ENCODE measurements around the gene KLF14. TPM values are rescaled to one million over a fixed set of nuclear protein-coding genes. Genes with fewer than 3 reads are reported as not detected.
"Not testable (repeated sequence)": the region's sequence is repeated elsewhere in the genome, so short reads cannot be mapped to it uniquely, and the experiment has no call there.

Gene KLF14
- polyA plus RNA-seq (2011; rRNA removed), result not detected in 2 replicates
- polyA minus RNA-seq (2011; rRNA and poly(A)+ RNA removed), result 0.05 TPM in 1 of 2 replicates, not detected in the other

- peaks cover 59% of the 10 kb centered on the region for H3K27me3 ChIP-seq (ENCODE audit: control insufficient read depth, insufficient read depth, low read length)
- no peak for DNase-seq (ENCODE audit: low read depth, low spot score)
- H3K4me3 ChIP-seq (ENCODE audit: low read depth, low read length), result peak within 1 kb of the TSS; percentile 60
- no peak within 1 kb of the TSS for H3K27ac ChIP-seq (ENCODE audit: low read depth, low read length)
- POLR2A ChIA-PET, result no interaction called here
- peaks cover 24% of the 10 kb centered on the region for H3K9me3 ChIP-seq (ENCODE audit: control insufficient read depth, insufficient read depth, low read length)
- no peak for TF ChIP-seq CTCF (IDR thresholded peaks at IDR 0.05; ENCODE audit: low read depth, low read length)
- CTCF ChIA-PET, result interaction anchor here (0.7 to 1.0 kb wide), 2 partner anchors 11 to 98 kb away, joined by 3 to 4 read pairs; no protein-coding TSS in a partner anchor
These were observed at the start of gene KLF14 for GRCh38 chr7:130733931-130734814. Gene KLF14 (minus strand): TSS chr7:130734207. CDS start chr7:130734033, 174 bp downstream.

- Histone ChIP-seq H3K9me3 (ENCODE audit: control insufficient read depth, insufficient read depth, low read length) (peaks cover 4% of the 10 kb centered on the region; the same call in 1 of the 2 replicates), H3K27ac (ENCODE audit: low read depth, low read length) (no peak overlapping the region), H3K4me3 (ENCODE audit: low read depth, low read length) (no peak overlapping the region), H3K27me3 (ENCODE audit: control insufficient read depth, insufficient read depth, low read length) (peaks cover 10% of the 10 kb centered on the region)
- ChIA-PET CTCF (no interaction called here), POLR2A (no interaction called here)
- TF ChIP-seq CTCF (IDR thresholded peaks at IDR 0.05; ENCODE audit: low read depth, low read length), result no peak
- DNase-seq (ENCODE audit: low read depth, low spot score), result no peak
These were observed 47.3 kb upstream of the KLF14 start for GRCh38 chr7:130781346-130781745.

- peaks cover 6% of the 10 kb centered on the region for H3K9me3 ChIP-seq (ENCODE audit: control insufficient read depth, insufficient read depth, low read length)
- POLR2A ChIA-PET, result no interaction called here
- H3K27ac ChIP-seq (ENCODE audit: low read depth, low read length), result no peak overlapping the region
- no peak overlapping the region for H3K4me3 ChIP-seq (ENCODE audit: low read depth, low read length)
- no peak for DNase-seq (ENCODE audit: low read depth, low spot score)
- TF ChIP-seq CTCF (IDR thresholded peaks at IDR 0.05; ENCODE audit: low read depth, low read length), result no peak
- CTCF ChIA-PET, result interaction anchor here (1.5 kb wide), 1 partner anchor 706 kb away, joined by 3 read pairs; no protein-coding TSS in a partner anchor
- H3K27me3 ChIP-seq (ENCODE audit: control insufficient read depth, insufficient read depth, low read length), result peaks cover 3% of the 10 kb centered on the region
These were observed 43.4 kb upstream of the KLF14 start for GRCh38 chr7:130777426-130777825.

GRCh38 chr7:130772456-130772855 is 38.4 kb upstream of the KLF14 start:
- H3K9me3 ChIP-seq (ENCODE audit: control insufficient read depth, insufficient read depth, low read length); DNase-seq (ENCODE audit: low read depth, low spot score); H3K27me3 ChIP-seq (ENCODE audit: control insufficient read depth, insufficient read depth, low read length); POLR2A ChIA-PET; H3K27ac ChIP-seq (ENCODE audit: low read depth, low read length); H3K4me3 ChIP-seq (ENCODE audit: low read depth, low read length); CTCF ChIA-PET: not testable (repeated sequence)

- ChIA-PET CTCF (no interaction called here), POLR2A (no interaction called here)
- no peak for DNase-seq (ENCODE audit: low read depth, low spot score)
- H3K27me3 ChIP-seq (ENCODE audit: control insufficient read depth, insufficient read depth, low read length), result peaks cover 4% of the 10 kb centered on the region
- peaks cover 7% of the 10 kb centered on the region for H3K9me3 ChIP-seq (ENCODE audit: control insufficient read depth, insufficient read depth, low read length)
- no peak overlapping the region for H3K4me3 ChIP-seq (ENCODE audit: low read depth, low read length)
- H3K27ac ChIP-seq (ENCODE audit: low read depth, low read length), result no peak overlapping the region
- TF ChIP-seq CTCF (IDR thresholded peaks at IDR 0.05; ENCODE audit: low read depth, low read length), result no peak
These were observed 34.8 kb upstream of the KLF14 start for GRCh38 chr7:130768854-130769253.

- H3K9me3 ChIP-seq (ENCODE audit: control insufficient read depth, insufficient read depth, low read length); DNase-seq (ENCODE audit: low read depth, low spot score); H3K27me3 ChIP-seq (ENCODE audit: control insufficient read depth, insufficient read depth, low read length); POLR2A ChIA-PET; H3K4me3 ChIP-seq (ENCODE audit: low read depth, low read length); H3K27ac ChIP-seq (ENCODE audit: low read depth, low read length); CTCF ChIA-PET: not testable (repeated sequence)
These were observed 30.6 kb upstream of the KLF14 start for GRCh38 chr7:130764569-130764968.

Measured in AG04450 (cell line).